ENCODE measurements around the gene IGSF10. TPM values are rescaled to one million over a fixed set of nuclear protein-coding genes. Genes with fewer than 3 reads are reported as not detected.

IGSF10 gene
- total and polyA plus RNA-seq, 2 of the 13 experiments (the other 11 are each of a cell fraction or from before 2014, with no cell fraction given) = 0.16 TPM; not detected in 1

DNA sequence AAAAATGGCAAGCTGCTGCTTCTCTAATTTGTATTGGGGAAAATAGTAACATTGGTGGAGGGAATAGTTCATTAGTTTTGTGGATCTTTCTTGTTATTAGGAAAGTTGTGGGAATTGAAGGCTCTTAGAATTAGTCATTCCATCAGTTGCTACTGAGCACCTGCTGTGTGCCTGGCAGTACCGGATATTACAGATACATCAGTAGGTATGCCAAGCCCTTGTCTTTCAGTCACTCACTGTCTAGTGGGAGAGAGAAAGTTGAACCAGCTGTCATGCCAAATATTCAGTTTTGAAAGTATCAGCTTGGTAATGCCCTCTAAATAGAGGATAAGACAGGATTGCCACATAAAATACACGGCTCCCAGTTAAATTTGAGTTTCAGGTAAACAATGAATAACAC lies 32.5 kb downstream of the IGSF10 start:
- ChIA-PET CTCF (ENCODE audit: low intra/inter-chr PET ratio, low total read pairs) (no interaction called here), POLR2A (no interaction called here)
- Histone ChIP-seq H3K4me2 (ENCODE audit: low read depth, low read length) (no peak overlapping the region), H3K4me3 (replicated peaks in 1 of 3; ENCODE audit: insufficient read depth in 1 of 3, low read depth in 2 of 3, low read length in 3 of 3) (no peak overlapping the region), H3K27ac (ENCODE audit: extremely low read length, insufficient read depth, low read length) (no peak overlapping the region), H3K9me3 (ENCODE audit: low read length) (no peaks in the 10 kb centered on the region), H3K9ac (ENCODE audit: insufficient read depth, low read depth, low read length) (no peak overlapping the region), H4K20me1 (ENCODE audit: insufficient read depth, low read length) (no peaks in the 10 kb centered on the region), H2AFZ (ENCODE audit: low read length) (no peak overlapping the region), H3K36me3 (replicated peaks in 1 of 2; ENCODE audit: control insufficient read depth in 1 of 2, insufficient read depth in 2 of 2, low read length in 2 of 2) (no peaks in the 10 kb centered on the region), H3K27me3 (ENCODE audit: control insufficient read depth in 1 of 2, insufficient read depth in 2 of 2, low read length in 2 of 2) (no peaks in the 10 kb centered on the region; a peak in 1 of 5 replicates), H3K4me1 (ENCODE audit: insufficient read depth, low read length) (peaks cover 15% of the 10 kb centered on the region), H3K79me2 (ENCODE audit: insufficient read depth, low read length) (no peaks in the 10 kb centered on the region)
- 50% methylated on average over 2 of the region's 2 CpGs for WGBS (ENCODE audit: low lambda C conversion rate)
- FAIRE-seq (no peak), ATAC-seq (no peak), DNase-seq (ENCODE audit: low spot score) (no peak)
- no peak for TF ChIP-seq CEBPG (CRISPR knock-in tag; IDR thresholded peaks at IDR 0.05)
- TF ChIP-seq, protein P1, sequence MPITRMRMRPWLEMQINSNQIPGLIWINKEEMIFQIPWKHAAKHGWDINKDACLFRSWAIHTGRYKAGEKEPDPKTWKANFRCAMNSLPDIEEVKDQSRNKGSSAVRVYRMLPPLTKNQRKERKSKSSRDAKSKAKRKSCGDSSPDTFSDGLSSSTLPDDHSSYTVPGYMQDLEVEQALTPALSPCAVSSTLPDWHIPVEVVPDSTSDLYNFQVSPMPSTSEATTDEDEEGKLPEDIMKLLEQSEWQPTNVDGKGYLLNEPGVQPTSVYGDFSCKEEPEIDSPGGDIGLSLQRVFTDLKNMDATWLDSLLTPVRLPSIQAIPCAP (CRISPR knock-in tag; IDR thresholded peaks at IDR 0.05; ENCODE audit: low read depth) = no peak
- TF ChIP-seq, protein P2, sequence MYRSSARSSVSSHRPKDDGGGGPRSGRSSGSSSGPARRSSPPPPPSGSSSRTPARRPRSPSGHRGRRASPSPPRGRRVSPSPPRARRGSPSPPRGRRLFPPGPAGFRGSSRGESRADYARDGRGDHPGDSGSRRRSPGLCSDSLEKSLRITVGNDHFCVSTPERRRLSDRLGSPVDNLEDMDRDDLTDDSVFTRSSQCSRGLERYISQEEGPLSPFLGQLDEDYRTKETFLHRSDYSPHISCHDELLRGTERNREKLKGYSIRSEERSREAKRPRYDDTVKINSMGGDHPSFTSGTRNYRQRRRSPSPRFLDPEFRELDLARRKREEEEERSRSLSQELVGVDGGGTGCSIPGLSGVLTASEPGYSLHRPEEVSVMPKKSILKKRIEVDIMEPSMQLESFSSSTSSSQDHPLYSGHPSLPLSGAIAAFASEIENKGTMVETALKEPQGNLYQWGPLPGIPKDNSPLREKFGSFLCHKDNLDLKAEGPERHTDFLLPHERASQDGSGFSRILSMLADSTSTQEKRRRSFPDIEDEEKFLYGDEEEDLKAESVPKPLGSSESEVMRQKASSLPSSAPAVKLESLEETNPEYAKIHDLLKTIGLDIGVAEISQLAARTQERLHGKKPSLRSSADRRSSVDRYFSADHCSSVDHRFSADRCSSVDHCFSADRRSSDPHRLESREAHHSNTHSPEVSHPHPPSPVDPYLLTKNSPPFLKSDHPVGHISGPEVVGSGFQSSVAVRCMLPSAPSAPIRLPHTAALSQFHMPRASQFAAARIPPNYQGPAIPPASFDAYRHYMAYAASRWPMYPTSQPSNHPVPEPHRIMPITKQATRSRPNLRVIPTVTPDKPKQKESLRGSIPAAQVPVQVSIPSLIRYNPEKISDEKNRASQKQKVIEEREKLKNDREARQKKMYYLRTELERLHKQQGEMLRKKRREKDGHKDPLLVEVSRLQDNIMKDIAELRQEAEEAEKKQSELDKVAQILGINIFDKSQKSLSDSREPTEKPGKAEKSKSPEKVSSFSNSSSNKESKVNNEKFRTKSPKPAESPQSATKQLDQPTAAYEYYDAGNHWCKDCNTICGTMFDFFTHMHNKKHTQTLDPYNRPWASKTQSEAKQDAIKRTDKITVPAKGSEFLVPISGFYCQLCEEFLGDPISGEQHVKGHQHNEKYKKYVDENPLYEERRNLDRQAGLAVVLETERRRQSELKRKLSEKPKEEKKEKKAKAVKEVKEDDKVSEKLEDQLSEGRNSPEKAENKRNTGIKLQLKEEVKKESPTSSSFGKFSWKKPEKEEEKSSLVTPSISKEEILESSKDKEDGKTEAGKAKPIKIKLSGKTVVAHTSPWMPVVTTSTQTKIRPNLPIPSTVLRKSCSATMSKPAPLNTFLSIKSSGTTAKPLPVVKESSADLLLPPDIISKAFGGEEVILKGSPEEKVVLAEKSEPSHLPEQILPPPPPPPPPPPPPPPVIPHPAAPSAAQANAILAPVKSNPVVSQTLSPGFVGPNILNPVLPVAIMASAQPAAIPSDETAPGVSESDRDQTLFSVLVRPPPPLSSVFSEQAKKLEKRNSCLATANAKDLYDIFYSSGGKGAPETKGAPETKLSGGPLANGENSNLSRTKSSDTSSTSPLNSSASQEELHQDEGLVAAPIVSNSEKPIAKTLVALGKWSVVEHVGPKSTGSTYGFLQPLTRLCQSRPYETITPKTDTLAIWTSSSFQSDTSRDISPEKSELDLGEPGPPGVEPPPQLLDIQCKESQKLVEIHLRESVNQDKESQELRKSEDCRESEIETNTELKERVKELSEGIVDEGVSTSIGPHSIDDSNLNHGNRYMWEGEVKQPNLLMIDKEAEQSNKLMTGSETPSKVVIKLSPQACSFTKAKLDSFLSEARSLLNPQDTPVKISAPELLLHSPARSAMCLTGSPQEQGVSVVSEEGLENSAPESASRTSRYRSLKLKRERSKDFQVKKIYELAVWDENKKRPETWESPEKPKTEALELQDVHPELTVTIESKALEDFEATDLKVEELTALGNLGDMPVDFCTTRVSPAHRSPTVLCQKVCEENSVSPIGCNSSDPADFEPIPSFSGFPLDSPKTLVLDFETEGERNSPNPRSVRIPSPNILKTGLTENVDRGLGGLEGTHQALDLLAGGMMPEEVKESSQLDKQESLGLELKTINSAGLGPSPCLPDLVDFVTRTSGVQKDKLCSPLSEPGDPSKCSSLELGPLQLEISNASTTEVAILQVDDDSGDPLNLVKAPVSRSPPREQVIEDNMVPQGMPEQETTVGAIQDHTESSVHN (CRISPR knock-in tag; IDR thresholded peaks at IDR 0.05) = no peak
- TF ChIP-seq, protein P3, sequence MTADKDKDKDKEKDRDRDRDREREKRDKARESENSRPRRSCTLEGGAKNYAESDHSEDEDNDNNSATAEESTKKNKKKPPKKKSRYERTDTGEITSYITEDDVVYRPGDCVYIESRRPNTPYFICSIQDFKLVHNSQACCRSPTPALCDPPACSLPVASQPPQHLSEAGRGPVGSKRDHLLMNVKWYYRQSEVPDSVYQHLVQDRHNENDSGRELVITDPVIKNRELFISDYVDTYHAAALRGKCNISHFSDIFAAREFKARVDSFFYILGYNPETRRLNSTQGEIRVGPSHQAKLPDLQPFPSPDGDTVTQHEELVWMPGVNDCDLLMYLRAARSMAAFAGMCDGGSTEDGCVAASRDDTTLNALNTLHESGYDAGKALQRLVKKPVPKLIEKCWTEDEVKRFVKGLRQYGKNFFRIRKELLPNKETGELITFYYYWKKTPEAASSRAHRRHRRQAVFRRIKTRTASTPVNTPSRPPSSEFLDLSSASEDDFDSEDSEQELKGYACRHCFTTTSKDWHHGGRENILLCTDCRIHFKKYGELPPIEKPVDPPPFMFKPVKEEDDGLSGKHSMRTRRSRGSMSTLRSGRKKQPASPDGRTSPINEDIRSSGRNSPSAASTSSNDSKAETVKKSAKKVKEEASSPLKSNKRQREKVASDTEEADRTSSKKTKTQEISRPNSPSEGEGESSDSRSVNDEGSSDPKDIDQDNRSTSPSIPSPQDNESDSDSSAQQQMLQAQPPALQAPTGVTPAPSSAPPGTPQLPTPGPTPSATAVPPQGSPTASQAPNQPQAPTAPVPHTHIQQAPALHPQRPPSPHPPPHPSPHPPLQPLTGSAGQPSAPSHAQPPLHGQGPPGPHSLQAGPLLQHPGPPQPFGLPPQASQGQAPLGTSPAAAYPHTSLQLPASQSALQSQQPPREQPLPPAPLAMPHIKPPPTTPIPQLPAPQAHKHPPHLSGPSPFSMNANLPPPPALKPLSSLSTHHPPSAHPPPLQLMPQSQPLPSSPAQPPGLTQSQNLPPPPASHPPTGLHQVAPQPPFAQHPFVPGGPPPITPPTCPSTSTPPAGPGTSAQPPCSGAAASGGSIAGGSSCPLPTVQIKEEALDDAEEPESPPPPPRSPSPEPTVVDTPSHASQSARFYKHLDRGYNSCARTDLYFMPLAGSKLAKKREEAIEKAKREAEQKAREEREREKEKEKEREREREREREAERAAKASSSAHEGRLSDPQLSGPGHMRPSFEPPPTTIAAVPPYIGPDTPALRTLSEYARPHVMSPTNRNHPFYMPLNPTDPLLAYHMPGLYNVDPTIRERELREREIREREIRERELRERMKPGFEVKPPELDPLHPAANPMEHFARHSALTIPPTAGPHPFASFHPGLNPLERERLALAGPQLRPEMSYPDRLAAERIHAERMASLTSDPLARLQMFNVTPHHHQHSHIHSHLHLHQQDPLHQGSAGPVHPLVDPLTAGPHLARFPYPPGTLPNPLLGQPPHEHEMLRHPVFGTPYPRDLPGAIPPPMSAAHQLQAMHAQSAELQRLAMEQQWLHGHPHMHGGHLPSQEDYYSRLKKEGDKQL (CRISPR knock-in tag; IDR thresholded peaks at IDR 0.05; ENCODE audit: low read depth) = no peak
- TF ChIP-seq ZNF205 (CRISPR knock-in tag; IDR thresholded peaks at IDR 0.05) = no peak
- no peak for TF ChIP-seq FOXJ3 (CRISPR knock-in tag; IDR thresholded peaks at IDR 0.05; ENCODE audit: borderline replicate concordance)
- TF ChIP-seq ARHGAP35 (CRISPR knock-in tag; IDR thresholded peaks at IDR 0.05; ENCODE audit: borderline replicate concordance) = no peak
- no peak for TF ChIP-seq STAT5B (CRISPR knock-in tag; IDR thresholded peaks at IDR 0.05)
- no peak for TF ChIP-seq TSC22D2 (CRISPR knock-in tag; IDR thresholded peaks at IDR 0.05; ENCODE audit: borderline replicate concordance)
- no peak for TF ChIP-seq RAD21 (CRISPR knock-in tag; IDR thresholded peaks at IDR 0.05)
- intact Hi-C loops (cut with micrococcal nuclease; ENCODE audit: unreplicated experiment) (no loop called here), in situ Hi-C loops (cut with HindIII; ENCODE audit: extremely low pct_ligation_motif_present, low pct_unique_long_range_greater_than_20kb) (no loop called here)
- BruUV-seq (replicated peaks) = no TSS peak

Data from HepG2 (cell line).